NCI-H187 treated with DMSO at 0.1 percent for 48 hours (cell line): ENCODE measurements around the gene MYBBP1A.
"Not testable (repeated sequence)": the region's sequence is repeated elsewhere in the genome, so short reads cannot be mapped to it uniquely, and the experiment has no call there.

Experiments used
- DNase-seq: peaks from one replicate; lab custom pipeline; 2025; lab: John Stamatoyannopoulos, UW

MYBBP1A gene

DNA sequence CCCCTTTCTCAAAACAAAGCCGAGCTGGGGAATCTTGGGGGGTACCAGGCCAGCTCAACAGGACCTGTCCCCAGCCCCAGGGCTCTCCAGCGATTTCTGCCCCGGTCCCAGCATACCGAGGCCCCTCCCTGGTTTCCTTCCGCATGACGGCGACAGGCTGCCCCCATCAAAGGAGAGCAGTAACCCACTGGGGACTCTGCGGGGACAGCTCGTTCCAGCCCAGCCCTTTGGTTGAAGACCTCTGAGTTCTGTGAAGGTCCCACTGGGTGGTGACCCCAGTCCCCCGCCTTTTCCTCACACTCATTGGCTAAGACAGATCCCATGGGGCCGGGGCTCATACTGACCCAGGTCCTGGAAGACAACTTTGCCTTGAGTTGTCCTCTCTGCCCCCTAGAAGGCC is 33.2 kb upstream of the MYBBP1A start:
- no peak for DNase-seq

DNA sequence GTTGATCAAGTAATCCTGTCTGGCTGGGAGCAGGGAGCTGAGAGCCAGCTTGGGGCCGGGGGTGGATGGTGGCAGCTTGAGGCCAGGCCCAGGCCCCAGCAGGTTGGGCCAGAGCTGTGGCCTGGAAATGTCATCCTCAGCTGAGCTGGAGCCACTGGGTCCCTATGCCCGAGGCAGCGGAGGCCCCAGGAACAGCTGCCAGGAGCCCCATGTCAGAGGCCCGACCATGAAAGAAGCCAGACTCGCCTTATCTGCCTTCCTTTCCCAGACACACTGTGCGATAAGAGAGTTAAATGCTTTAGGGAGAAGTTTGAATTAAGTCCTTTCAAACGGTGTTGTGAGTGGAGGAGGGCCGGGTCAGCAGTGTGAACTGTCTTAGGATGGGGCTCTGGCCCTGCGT is 32.6 kb upstream of the MYBBP1A start:
- DNase-seq = no peak

DNA sequence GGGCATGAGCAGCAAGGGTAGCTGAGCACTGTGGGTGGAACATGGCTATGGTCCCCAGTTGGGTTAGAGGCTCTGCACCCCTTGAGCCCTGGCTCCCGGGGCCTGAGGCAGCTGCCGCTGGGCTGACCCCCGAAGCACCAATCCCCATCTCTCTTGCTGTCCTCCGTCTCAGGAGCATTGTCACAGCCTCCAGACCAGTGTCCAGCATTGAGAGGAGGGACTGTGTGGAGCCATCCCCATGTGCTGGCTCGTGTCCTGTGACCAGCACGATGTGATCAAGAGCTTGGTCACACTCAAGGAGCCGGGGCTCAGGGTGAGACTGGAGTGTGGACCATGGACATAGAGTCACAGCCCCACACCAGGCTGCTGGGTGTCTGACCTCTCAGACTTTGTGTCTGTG is 32.0 kb upstream of the MYBBP1A start:
- no peak for DNase-seq

DNA sequence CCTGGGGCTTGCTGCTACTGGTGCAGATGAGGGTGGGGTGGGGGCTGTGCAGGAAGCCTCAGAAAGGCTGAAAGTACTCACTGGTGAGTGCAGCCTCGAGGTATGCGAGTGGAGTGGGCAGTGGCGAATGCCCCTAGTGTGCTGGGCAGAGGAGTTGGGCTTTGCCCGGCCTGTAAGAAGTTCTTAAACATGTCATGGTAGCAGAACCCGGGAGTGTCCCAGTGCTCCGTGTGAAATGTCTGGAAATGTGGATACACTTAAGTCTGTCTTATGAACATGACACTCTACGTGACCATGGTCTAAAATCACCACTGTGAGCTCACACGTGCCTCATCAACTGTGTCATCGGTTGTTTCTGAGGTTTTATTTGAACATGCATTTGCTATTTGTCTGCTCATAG is 30.9 kb upstream of the MYBBP1A start:
- no peak for DNase-seq

DNA sequence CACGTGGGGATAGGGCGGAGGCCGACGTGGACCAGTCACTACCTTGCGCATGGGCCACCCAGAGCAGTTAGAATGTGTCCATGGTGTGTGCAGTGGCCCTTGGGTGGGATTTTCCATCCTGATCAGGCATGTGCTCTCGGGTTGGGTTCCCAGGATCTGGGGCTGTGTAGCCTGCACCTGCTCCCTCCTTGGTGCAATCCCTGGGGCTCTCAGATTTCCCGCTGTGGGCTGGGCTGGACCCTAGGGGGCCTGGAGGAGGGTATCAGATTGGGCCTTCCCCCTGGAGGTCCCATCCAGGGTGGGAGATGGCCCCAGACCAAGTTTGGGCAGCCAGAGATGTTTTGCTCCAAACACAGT is 30.4 kb upstream of the MYBBP1A start:
- DNase-seq = no peak

DNA sequence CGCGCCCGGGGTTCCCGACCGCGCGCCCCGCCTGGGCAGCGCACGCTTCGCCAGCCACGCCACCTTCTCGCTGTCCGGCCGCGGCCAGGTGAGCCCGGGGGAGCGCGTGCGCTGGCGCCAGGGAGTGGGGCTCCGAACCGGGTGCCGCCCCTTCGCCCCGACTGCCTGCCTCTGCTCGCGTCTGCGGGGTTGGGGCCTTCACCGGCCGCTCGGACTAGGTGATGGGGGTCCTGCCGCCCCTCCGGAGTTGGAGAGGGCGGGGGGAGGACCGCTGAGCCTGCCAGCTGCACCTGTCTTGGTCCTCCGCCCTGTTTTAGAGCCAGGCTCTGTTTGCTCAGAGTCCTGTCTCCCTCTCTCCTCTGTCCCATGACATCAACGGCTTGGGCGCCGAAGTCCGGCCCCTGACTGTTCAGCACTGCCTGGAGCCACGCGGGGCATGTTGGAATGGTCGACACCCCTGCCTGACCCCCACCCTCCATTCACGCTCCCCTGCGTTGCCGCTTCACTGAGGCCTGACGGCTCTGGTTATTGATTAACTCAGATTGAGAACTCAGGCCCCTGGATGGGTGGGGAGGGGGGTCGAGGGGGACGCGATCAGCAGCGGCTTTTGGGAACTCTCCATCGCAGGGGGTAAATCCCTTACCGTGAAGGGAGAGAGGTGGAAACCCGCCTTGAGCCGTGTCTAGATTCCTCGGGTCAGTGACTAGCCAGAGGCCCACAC is 29.9 kb upstream of the MYBBP1A start:
- no peak for DNase-seq

DNA sequence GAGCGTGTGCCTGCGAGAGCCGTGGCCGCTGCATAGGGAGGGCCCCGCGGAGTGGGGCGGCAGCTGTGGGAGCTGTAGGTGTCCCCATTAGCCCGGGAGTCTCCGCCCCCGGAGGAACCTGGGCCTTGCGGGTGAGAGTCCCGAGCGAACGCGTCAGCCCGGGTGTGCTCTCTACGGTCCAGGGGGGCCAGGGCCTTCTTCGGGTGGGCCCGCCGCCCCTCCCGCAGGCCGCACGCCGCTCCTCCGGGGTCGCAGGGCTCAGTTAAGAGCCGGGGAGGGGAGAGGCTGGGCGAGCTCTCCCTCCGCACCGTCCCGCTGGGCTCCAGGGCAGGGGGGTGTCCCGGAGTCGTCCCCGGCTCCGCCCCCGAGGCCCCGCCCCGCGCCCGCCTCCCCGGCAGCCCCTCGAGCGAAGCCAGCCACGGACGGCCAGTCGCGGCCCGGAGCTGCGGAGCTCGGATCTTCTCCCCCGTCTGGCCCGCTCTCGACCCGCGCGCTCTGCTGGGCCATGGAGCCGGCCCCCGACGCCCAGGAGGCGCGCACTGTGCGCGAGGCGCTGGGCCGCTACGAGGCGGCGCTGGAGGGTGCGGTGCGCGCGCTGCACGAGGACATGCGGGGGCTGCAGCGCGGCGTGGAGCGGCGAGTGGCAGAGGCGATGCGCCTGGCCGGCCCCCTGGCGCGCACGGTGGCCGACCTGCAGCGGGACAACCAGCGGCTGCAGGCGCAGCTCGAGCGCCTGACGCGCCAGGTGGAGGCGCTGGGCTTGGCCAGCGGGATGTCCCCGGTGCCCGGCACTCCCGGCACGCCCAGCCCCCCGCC is 29.1 kb upstream of the MYBBP1A start, which contains the start of gene SMTNL2:
Gene SMTNL2 (plus strand): TSS at position 429 of the 816 bp plus-strand sequence. CDS start 77 bp downstream, at position 506.
- no peak for DNase-seq

DNA sequence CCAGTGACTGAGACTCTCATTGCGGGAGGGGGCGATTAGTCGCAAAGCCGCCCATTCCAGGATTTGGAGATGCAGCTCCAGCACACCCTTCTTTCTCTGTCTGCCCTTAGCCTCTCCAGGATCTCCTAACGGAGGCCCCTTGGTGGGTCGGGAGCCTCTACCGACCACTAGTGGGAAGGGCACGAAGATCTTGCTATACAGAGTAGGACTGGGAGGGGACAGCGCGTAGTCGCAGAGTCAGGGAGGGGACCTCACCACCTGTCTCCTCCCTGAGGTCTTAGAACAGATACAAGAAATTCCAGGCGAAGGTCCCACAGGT is 28.6 kb upstream of the MYBBP1A start:
- no peak for DNase-seq

DNA sequence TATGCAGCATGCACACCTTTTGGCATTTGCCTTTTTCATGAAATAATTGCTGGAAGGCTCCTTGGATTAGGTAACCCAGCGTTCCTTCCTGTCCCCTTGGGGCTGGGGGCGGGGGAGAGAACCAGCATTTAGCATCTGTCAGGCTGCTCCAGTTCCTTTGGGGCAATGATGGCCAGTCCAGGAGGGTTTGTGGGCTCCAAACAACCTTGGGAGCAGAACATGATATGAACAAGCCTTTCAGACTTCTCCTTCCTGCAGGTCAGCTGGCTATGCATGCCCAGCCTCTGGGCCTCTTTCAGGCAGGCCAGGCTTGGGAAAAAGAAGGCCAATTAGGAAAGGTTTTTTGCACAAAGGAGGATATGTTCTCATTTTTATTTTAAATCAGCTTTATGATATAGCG is 28.0 kb upstream of the MYBBP1A start:
- no peak for DNase-seq

DNA sequence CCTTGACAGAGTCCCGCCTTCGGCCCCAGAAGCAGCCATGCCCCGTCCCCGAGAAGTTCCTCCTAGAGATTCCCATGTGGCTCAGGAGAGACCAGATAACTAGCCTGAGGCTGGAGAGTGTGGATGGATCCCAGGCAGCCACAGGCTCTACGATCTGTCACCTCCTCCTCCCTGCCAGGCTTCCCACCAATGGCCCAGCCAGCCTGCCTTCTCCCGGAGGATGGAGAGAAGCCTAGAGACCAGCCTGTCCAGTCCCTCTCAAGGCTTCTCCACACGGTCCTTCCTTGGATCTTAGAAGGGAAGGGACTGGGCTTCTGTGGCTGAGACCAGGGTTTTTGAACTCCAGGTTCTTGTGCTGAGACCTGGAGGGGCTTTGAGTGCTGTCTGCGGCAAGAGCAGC is 27.5 kb upstream of the MYBBP1A start:
- no peak for DNase-seq

DNA sequence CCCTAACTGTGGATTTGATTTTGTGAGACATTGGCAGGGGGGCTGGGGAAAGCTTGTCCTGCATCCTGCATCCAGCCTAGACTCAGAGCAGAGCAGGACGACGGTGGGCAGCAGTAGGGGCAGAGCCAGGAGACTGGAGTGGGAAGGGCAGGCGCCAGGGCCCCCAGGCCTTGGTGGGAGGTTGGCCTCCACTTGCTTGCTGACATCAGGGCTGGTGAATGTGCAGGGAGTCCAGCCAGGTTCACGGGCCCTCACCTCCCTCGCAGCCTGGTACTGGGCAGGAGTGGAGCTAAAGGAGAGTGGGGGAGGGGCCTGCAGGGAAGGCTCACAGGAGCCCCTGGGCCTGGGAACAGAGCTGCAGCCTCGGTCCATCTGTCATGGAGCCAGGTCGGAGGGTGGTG is 26.9 kb upstream of the MYBBP1A start:
- no peak for DNase-seq

DNA sequence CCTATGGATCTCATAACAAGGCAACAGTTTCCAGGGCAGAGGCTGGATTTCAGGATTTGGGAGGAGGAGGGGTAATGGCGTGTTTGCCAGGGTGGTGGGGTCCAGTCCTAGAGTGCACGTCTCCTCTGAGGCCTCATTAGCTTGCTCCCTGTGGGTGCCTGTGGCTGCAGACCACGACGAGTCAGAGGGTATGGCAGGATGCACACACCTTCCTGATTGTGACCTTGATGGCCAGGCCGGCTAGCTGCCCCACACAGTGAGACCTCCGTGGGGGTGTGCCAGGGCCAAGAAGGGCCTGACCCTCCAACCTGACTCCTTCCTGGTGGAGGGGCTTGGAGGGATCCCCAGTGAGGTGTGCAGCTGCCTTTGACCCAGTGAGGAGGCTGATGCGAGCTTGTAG is 25.1 kb upstream of the MYBBP1A start:
- DNase-seq = no peak

DNA sequence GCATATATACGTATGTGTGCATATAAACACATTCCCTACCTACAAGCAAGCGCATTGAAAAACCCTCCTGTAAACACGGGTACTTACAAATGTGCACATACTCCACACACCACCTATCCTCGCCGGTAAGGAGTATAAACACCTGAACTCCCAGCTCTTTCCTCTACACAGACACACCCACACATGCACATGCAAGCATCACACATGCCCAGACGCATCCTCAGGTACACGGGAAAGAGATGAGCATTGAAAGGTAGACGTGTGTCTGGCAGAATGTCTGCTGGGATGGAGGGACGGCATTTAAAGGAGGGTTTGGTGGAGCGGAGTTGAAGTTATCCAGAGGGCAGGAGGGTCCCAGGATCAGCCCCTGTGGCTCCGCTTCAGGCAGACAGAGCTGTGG is 24.5 kb upstream of the MYBBP1A start:
- DNase-seq = no peak

DNA sequence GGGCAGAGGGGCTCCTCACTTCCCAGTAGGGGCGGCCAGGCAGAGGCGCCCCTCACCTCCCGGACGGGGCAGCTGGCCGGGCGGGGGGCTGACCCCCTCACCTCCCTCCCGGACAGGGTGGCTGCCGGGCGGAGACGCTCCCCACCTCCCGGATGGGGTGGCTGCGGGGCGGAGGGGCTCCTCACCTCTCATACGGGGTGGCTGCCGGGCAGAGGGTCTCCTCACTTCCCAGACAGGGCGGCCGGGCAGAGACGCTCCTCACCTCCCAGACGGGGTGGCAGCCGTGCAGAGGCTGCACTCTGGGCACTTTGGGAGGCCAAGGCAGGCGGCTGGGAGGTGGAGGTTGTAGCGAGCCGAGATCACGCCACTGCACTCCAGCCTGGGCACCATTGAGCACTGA is 23.2 kb upstream of the MYBBP1A start:
- not testable (repeated sequence) for DNase-seq

DNA sequence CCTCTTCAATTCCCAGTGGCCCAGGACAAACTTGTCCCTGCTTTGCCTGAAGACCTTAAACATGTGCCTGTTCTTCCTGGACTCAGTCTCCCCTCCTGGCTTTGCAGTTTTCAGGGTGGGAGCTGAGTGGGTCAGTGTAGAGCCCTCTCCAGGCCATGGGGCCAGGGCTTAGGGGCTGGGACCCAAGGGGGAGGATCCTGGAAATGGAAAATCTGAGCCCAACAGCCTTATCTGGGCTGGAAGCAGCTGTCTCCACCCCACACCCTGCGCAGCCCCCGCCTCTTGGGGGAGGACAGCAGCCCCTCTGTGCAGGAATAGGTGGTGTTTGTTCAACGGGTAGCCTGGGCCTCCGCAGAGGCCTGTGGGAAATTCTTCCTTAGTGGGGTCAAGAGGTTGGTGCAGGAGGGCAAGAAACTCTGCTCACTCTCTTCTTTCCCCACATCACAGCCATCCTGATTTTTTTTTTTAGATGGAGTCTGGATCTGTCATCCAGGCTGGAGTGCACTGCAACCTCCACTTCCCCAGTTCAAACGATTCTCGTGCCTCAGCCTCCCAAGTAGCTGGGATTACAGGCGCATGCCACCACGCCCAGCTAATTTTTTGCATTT is 22.3 kb upstream of the MYBBP1A start:
- DNase-seq = no peak

DNA sequence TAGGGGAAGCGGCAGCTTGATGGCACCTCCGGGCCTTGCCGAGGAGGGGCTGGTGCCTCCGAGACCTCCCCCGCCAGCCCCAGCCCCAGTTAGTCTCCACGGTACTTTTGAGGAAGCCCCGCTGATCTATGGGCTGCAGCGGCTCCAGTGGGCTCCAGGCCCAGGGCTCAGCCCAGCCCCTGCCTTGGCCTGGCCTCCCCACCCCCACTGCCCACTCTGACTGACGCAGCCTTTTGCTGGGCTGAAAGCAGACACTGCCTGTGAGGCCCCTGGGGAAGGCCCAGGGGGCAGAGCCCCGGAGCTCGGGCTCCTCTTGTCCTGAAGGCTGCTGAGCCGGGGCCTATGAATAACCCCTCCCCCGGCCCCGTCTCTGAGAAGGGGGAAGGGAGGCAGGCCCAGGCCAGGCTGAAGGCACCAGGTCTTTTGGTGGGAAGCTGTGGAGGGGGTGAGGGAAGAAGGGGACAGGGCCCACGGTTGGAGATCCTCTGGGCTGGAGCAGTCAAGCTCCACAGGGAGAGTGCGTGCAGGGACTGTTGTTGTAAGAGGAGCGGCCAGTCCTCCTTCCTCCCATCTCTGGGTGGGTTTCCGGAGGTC is 21.6 kb upstream of the MYBBP1A start:
- no peak for DNase-seq

DNA sequence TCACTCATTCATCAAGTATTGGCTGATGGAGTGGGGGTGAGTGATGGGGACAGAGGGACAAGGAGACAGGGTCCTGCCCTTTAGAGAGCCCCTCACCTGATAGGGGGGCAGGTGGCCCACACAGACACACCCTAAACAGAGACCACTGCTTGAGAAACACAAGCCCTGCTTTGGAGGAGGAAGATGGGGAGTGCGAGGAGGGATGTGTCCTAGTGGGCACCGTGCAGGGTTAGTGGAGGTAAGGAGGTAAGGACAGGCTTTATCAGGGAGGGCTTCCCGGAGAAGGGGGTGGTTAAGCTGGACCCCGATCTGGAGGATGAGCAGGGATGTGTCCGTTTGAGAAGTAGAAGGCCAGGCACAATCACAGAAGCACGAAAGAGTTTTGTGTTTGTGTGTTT is 21.0 kb upstream of the MYBBP1A start:
- DNase-seq = no peak

DNA sequence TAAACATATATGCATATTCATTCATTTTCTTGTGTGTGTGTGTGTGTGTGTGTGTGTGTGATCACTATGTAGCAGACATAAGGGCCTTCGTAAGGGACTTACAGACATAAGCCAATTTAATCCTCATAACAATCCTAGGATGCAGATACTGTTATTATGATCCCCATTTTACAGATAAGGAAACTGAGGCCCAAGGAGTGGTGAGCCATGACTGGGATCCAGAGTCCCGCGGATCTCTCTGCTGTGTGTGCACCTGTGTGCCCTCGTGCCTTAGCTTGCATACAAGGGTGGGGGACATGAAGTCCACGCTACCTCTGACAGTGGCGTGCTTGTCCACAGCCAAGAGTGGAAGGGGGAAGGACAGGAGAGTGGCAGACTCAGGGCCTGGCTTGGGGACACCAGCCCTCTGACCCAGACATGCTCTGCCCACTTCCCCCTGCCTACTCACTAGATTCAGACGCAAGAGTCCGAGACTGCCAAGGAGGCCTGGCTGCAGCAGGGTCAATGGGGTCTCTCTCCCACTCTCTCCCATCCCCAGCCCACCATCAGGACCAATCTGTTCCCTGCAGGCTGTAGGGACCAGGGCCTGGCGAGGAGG is 19.4 kb upstream of the MYBBP1A start:
- no peak for DNase-seq

DNA sequence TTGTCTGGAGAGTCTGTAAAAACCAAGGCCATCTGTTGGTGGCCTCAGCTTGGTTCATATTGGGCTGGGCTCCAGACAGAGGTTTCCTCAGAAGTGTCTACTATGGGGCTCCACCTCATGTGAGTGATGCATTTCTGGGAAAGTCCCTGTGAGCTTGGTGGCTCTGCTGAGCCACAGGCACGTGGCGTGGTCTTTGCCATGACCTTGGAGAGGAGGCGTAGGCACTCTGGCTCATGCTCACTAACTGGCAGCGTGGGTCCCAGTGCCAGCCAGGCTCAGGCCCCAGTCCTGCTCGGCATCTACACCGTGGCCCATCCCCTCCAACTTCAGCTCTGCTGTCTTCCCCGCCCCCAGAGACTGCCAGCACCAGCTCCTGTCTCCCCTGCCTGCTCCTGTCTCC is 18.5 kb upstream of the MYBBP1A start:
- DNase-seq = no peak

DNA sequence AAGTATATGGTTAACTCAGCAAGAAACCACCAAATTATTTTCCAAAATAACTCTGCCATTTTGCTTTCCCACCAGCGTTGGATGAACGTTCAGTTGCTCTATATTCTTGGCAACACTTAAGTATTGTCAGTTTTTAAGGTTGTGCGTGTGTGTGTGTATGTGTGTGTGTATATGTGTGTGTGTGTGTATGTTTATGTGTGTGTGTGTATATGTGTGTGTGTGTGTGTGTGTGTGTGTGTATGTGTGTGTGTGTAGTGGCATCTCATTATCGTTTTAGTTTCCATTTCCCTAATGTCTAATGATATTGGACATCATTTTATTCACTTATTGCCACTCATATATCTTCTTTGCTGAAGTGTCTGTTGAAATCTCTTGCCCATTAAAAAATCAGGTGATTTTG is 17.9 kb upstream of the MYBBP1A start:
- DNase-seq = no peak

DNA sequence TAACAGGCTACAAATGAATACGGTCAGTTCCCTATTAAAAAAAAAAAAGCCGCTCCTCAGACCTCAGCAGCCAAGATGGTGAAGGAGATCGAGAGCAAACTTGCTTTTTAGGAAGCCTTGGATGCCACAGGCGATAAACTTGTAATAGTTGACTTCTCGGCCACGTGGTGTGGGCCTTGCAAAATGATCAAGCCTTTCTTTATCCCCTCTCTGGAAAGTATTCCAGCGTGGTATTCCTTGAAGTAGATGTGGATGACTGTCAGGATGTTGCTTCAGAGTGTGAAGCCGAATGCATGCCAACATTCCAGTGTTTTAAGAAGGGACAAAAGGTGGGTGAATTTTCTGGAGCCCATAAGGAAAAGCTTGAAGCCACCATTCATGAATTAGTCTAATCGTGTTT is 16.9 kb upstream of the MYBBP1A start:
- DNase-seq = no peak

DNA sequence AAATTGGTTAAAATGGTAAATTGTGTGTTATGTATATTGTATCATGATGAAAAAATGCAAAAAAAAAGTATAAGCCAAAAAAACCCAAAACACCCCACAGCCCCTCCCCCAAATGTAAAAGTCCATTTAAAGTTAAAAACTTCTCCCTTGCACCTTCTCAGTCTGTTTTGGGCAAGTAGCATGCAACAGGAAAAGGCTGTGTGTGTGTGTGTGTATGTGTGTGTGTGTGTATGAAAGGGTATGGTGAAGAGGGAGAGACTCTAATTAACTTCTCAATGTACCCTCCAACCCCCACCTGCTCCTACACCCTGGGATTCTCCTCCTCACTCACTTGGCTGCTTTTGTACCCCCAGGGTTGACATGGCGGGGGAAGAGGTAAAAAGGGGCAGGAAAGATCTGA is 14.4 kb upstream of the MYBBP1A start:
- DNase-seq = no peak

DNA sequence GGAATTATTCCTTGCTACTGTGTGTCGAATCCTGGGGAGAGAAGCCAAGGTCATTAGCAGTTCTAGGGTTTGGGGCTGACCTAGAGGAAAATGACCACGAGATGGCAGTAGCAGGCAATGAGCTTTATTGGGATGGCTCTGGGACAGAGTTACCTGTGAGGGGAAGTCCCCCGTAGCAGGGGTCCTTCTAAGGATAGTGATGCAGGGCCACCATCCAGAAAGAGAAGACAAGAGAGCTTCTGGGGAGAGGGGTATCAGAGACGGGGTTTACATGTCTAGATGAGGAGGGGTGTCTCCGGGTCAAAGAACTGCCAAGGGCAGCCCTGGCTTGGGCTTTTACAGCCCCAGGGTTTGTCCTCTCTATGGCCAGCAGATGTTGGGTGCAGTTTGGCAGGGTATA is 11.6 kb upstream of the MYBBP1A start:
- peak; percentile 1 for DNase-seq
